Measurements from ENCODE around the gene MGST2.

DNA sequence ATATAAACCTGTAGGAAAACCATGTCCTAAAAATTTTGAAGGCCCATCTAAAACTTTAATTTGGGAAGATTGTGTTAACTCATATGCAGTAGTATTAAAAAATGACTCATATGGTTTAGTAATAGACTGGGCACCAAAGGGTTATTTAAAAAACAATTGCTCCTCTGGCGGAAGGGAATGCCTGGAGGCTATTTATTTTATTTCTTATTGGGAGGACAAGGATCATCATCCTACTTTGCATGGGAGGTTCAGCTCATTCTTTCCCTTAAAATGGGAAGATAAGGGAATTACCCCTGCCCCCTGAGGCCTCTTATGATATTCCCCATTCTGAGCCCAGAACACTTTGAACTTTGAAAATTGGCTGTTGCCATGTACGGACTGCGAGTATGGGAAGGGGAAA is 29.7 kb upstream of the MGST2 start:
- TF ChIP-seq POLR2A (IDR thresholded peaks at IDR 0.05; ENCODE audit: low read depth, low read length) (no peak), POLR2AphosphoS5 (IDR thresholded peaks at IDR 0.05; ENCODE audit: low read depth, low read length) (no peak), TAF1 (IDR thresholded peaks at IDR 0.05; ENCODE audit: low read depth, low read length) (no peak)
